Astrocyte (in vitro differentiated cells and primary cell): ENCODE results near the gene KLHL11. TPM values are rescaled to one million over a fixed set of nuclear protein-coding genes. Genes with fewer than 3 reads are reported as not detected.
"Not testable (repeated sequence)": the region's sequence is repeated elsewhere in the genome, so short reads cannot be mapped to it uniquely, and the experiment has no call there.

Experiments
- DNase-seq: peaks from one replicate; pipeline ENCODE4 v3.0.0-alpha.2; 2010; ENCODE audit warnings: low read depth
- FAIRE-seq: peaks from 2 replicates; lab custom pipeline; 2011; peaks lifted over from hg19 to GRCh38; lab: Jason Lieb, UNC
- H2AFZ ChIP-seq: 2 replicates; pipeline ENCODE4 v1.6.0; 2012; ENCODE audit warnings: low read depth, low read length, inconsistent platforms
- H3K27ac ChIP-seq: 2 replicates; pipeline ENCODE4 v1.5.1; 2011; ENCODE audit warnings: low read depth, low read length, inconsistent platforms
- H3K27me3 ChIP-seq: 2 replicates; pipeline ENCODE4 v1.6.0; 2011; ENCODE audit warnings: low read length, inconsistent platforms; ENCODE audit not compliant: insufficient read depth
- H3K36me3 ChIP-seq: 2 replicates; pipeline ENCODE4 v1.5.1; 2011; ENCODE audit warnings: low read length, inconsistent platforms; ENCODE audit not compliant: insufficient read depth
- H3K4me1 ChIP-seq: 2 replicates; pipeline ENCODE4 v1.5.1; 2011; ENCODE audit warnings: low read length, inconsistent platforms; ENCODE audit not compliant: insufficient read depth
- H3K4me2 ChIP-seq: 2 replicates; pipeline ENCODE4 v1.6.0; 2012; ENCODE audit warnings: low read length, inconsistent platforms
- H3K4me3 ChIP-seq: 2 replicates; pipeline ENCODE4 v1.5.1; 2011; ENCODE audit warnings: low read depth, mild to moderate bottlenecking, low read length, inconsistent platforms; ENCODE audit not compliant: insufficient read depth
- H3K79me2 ChIP-seq: 2 replicates; pipeline ENCODE4 v1.6.0; 2012; ENCODE audit warnings: mild to moderate bottlenecking, low read length, inconsistent platforms; ENCODE audit not compliant: insufficient read depth
- H3K9ac ChIP-seq: 2 replicates; pipeline ENCODE4 v1.6.0; 2012; ENCODE audit warnings: mild to moderate bottlenecking, low read length, inconsistent platforms
- H3K9me3 ChIP-seq: 2 replicates; pipeline ENCODE4 v1.5.1; 2012; ENCODE audit warnings: low read depth, mild to moderate bottlenecking, low read length, inconsistent platforms; ENCODE audit not compliant: insufficient read depth
- H4K20me1 ChIP-seq: 2 replicates; pipeline ENCODE4 v1.6.0; 2012; ENCODE audit warnings: low read length, inconsistent platforms; ENCODE audit not compliant: insufficient read depth
- H3K27ac Mint-ChIP-seq: one replicate; pipeline ENCODE4 v1.8.0; 2021; ENCODE audit warnings: mild to moderate bottlenecking, mixed read lengths; ENCODE audit not compliant: unreplicated experiment
- H3K27me3 Mint-ChIP-seq: one replicate; pipeline ENCODE4 v1.8.0; 2021; ENCODE audit warnings: low read depth, mixed read lengths; ENCODE audit not compliant: unreplicated experiment
- H3K36me3 Mint-ChIP-seq: one replicate; pipeline ENCODE4 v1.8.0; 2021; ENCODE audit warnings: low read depth, mixed read lengths; ENCODE audit not compliant: unreplicated experiment
- H3K4me1 Mint-ChIP-seq: one replicate; pipeline ENCODE4 v1.8.0; 2021; ENCODE audit warnings: low read depth, mixed read lengths; ENCODE audit not compliant: unreplicated experiment
- H3K4me3 Mint-ChIP-seq: one replicate; pipeline ENCODE4 v1.8.0; 2021; ENCODE audit warnings: mild to moderate bottlenecking, moderate library complexity, mixed read lengths; ENCODE audit not compliant: unreplicated experiment
- H3K9me3 Mint-ChIP-seq: one replicate; pipeline ENCODE4 v1.8.0; 2021; ENCODE audit warnings: mild to moderate bottlenecking, mixed read lengths; ENCODE audit not compliant: unreplicated experiment
- EZH2 ChIP-seq: IDR thresholded peaks from 2 replicates; pipeline ENCODE4 v1.6.1; 2012; ENCODE audit warnings: mild to moderate bottlenecking, low read length, inconsistent platforms; ENCODE audit not compliant: insufficient read depth
- total RNA-seq: library from RNA; stranded (reverse); gene quantifications from 2 replicates; pipeline ENCODE4 v1.2.1, GENCODE V29; 2021
- TF ChIP-seq, protein P1 (sequence below): IDR thresholded peaks from 2 replicates; pipeline ENCODE4 v1.5.1; 2011; ENCODE audit warnings: low read depth, mild to moderate bottlenecking, inconsistent platforms, low read length, moderate library complexity; ENCODE audit not compliant: insufficient read depth

KLHL11 gene
- total RNA-seq, 1 donor from 2014 or later = 12.8 TPM

DNA sequence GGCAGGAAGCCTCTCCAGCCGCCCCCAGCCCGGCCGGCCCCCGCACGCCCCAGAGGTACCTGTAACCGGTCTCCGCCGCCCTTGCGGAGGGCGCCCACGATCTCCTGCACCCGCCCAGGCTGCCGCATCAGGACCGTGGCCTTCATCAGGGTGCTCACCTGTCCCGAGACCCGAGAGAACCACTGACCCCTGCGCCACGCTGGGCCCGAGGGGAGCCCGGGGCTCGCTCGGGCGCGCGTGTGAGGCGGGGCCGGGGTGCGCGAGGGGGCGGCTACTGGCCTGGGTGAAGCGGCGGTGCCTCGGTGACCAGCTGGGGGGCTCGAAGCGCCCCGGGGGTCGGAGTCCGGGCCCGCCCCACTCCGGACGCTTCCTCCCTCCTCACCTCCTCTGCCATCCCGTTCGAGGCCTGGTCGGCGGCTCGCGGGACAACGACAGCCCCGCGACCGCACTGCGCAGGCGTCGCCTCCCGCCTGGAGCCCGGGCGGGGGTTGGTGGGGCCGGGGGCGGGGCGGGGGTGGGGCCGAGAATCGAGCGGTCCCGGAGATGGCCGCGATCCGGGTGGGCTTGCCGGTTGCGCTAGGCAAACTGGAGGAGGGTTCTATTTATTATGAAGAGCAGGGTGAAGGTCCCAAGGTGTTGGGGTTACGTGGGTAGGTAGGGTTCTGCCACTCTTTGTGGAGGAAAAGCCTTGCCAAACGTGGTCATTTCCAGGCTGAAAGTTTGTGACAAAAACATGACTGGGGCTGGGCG is 29.2 kb downstream of the KLHL11 start, which contains the start of gene NT5C3B:
NT5C3B (minus strand) TSS at position 433 of the 750 bp plus-strand sequence; CDS start at position 394, 39 bp downstream.
- Histone ChIP-seq H3K36me3 (peaks cover 9% of the 10 kb centered on the region), H2AFZ (peak within 1 kb of the TSS; percentile 93), H3K4me2 (peak within 1 kb of the TSS; percentile 88), H3K27me3 (no peaks in the 10 kb centered on the region), H3K9me3 (no peaks in the 10 kb centered on the region), H3K27ac (no peak within 1 kb of the TSS), H3K79me2 (peaks cover 17% of the 10 kb centered on the region), H3K4me1 (peaks cover 7% of the 10 kb centered on the region), H3K9ac (peak within 1 kb of the TSS; percentile 80), H4K20me1 (peaks cover 11% of the 10 kb centered on the region), H3K4me3 (peak within 1 kb of the TSS; percentile 73)
- Mint-ChIP-seq H3K36me3 (peaks cover 6% of the 10 kb centered on the region), H3K27me3 (peaks cover 3% of the 10 kb centered on the region), H3K27ac (peak within 1 kb of the TSS; percentile 69), H3K4me1 (peaks cover 3% of the 10 kb centered on the region), H3K4me3 (peak within 1 kb of the TSS; percentile 93), H3K9me3 (no peaks in the 10 kb centered on the region)
- no peak for DNase-seq
- no peak for FAIRE-seq
- TF ChIP-seq, protein P1, sequence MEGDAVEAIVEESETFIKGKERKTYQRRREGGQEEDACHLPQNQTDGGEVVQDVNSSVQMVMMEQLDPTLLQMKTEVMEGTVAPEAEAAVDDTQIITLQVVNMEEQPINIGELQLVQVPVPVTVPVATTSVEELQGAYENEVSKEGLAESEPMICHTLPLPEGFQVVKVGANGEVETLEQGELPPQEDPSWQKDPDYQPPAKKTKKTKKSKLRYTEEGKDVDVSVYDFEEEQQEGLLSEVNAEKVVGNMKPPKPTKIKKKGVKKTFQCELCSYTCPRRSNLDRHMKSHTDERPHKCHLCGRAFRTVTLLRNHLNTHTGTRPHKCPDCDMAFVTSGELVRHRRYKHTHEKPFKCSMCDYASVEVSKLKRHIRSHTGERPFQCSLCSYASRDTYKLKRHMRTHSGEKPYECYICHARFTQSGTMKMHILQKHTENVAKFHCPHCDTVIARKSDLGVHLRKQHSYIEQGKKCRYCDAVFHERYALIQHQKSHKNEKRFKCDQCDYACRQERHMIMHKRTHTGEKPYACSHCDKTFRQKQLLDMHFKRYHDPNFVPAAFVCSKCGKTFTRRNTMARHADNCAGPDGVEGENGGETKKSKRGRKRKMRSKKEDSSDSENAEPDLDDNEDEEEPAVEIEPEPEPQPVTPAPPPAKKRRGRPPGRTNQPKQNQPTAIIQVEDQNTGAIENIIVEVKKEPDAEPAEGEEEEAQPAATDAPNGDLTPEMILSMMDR = no peak
- no peak for TF ChIP-seq EZH2

DNA sequence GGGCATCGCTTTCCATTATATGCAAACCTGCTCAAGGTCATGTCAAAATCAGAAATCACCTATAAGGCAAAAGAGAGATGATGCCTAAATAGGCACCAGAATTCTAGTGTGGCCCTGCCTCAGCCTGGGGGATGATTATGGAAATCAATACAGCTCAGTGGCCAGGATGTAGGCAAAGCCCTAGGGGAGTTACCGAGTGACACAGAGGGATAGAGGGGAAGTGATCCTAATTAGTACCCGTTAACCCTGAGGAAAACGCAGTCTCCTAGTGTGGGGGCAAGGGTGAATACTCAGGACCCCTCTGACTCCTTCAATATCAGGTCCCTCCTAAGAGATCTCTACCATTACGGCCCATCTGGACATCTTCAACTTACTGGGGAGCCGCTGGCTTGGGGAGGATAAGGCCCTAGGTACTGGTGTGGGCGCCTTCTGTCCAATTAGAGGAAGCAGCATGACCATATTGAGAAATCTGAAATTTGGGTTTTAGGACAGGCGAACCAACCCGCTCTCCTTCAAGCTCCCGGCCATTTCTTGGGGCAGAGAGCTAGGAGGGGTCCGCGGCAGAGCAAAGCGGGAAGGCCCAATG is 29.9 kb downstream of the KLHL11 start:
- Mint-ChIP-seq H3K27me3 (peaks cover 3% of the 10 kb centered on the region), H3K36me3 (peaks cover 12% of the 10 kb centered on the region), H3K4me1 (peaks cover 3% of the 10 kb centered on the region), H3K27ac (peak overlapping the region; percentile 69), H3K9me3 (no peaks in the 10 kb centered on the region), H3K4me3 (peak overlapping the region; percentile 93)
- H3K27me3 ChIP-seq = no peaks in the 10 kb centered on the region
- peaks cover 11% of the 10 kb centered on the region for H4K20me1 ChIP-seq
- H3K27ac ChIP-seq = no peak overlapping the region
- H2AFZ ChIP-seq = peak overlapping the region; percentile 93
- FAIRE-seq (no peak), DNase-seq (no peak)
- H3K36me3 ChIP-seq = peaks cover 14% of the 10 kb centered on the region
- H3K9me3 ChIP-seq = no peaks in the 10 kb centered on the region
- H3K79me2 ChIP-seq = peaks cover 17% of the 10 kb centered on the region
- TF ChIP-seq EZH2 = no peak
- TF ChIP-seq, protein P1 = no peak
- peak overlapping the region; percentile 80 for H3K9ac ChIP-seq
- peak overlapping the region; percentile 73 for H3K4me3 ChIP-seq
- peak overlapping the region; percentile 88 for H3K4me2 ChIP-seq
- H3K4me1 ChIP-seq = peaks cover 7% of the 10 kb centered on the region

DNA sequence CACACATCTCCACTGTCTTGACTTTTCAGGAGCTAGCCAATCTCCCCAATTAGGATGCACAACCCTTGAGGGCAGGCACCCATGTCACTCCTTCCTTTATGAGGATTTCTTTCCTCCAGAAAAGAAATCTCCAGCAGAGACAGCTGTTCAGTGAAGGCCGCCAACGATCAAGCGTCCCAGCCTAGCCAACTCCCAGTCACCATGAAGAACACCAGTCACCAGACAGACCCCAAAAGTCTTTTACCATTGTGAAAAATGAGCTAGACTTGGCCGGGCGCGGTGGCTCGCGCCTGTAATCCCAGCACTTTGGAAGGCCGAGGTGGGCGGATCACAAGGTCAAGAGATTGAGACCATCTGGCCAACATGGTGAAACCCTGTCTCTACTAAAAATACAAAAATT is 35.3 kb downstream of the KLHL11 start:
- not testable (repeated sequence) for H3K27ac Mint-ChIP-seq, H3K4me3 Mint-ChIP-seq, H3K79me2 ChIP-seq, DNase-seq, H3K27me3 Mint-ChIP-seq, FAIRE-seq, H3K27ac ChIP-seq, H3K4me3 ChIP-seq, H3K4me2 ChIP-seq, H3K27me3 ChIP-seq, H3K9me3 ChIP-seq, H3K9me3 Mint-ChIP-seq, H3K4me1 Mint-ChIP-seq, H3K4me1 ChIP-seq, H2AFZ ChIP-seq, H4K20me1 ChIP-seq, H3K9ac ChIP-seq
- H3K36me3 Mint-ChIP-seq = peaks cover 13% of the 10 kb centered on the region
- peaks cover 27% of the 10 kb centered on the region for H3K36me3 ChIP-seq
